ENCODE measurements around the gene MBOAT7. TPM values are rescaled to one million over a fixed set of nuclear protein-coding genes. Genes with fewer than 3 reads are reported as not detected.

The MBOAT7 gene
- total and polyA plus RNA-seq, 2 of the 8 experiments (the other 6 are each of a cell fraction or from before 2014, with no cell fraction given), result 85.5 to 90.9 TPM

DNA sequence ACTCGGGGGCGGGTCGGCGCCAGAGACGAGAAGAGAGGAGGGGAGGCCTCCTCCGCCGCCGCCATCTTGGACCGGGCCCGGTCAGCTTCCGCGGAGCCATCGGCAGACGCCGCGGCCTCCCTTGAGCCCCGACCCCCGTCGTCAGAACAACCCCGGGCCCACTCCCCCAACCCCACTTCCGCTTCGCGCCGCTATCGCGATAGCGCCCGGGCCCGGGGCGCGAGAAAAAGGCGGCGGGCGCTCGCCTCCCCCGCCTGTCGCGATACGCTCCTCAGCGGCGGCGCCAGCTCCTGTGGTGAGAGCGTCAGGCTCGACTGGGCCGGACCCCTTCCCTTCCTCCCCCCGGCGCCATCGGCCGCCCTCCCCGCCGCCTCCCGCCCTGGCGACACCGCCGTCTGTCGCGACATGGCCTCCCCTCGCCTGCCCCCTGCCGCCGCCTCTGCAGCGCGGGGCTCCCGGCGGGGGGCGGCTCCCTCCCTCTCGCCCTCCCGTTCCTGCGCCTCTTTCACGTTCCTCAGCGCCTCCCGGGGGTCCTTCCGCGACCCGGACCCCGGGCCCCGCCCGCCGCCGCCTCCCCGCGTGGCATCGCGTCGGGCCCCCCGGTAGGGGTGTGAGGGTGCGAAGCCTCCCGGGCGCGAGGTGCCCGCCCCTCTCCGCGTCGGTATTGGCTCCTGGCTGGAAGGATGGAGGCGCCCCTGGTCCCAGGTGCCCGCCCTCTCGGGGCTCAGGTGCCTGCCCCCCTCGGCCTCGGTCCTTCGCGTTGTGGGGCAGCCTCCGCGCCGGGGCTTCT is 51.5 kb downstream of the MBOAT7 start, which contains the start of gene CNOT3:
Gene CNOT3 (plus strand): TSS at position 64 of the 790 bp plus-strand sequence. CDS start 5,217 bp downstream, outside the sequence.
- Histone ChIP-seq H3K9me3 (ENCODE audit: insufficient read depth in 2 of 2, low read depth in 1 of 2, low read length in 1 of 2) (peaks cover 3 to 9% of the 10 kb centered on the region in 2 experiments; a peak in 3 of 4 replicates), H3K4me3 (ENCODE audit: extremely low read depth in 1 of 4, insufficient read depth in 2 of 4, low read depth in 3 of 4, low read length in 4 of 4) (peak within 1 kb of the TSS; percentile 68 to 84 (median 84)), H3K14ac (ENCODE audit: insufficient read length) (no peak within 1 kb of the TSS), H3K27me3 (replicated peaks in 1 of 4; ENCODE audit: control insufficient read depth in 3 of 4, extremely low read depth in 1 of 4, insufficient read depth in 3 of 4, low read length in 3 of 4) (no peaks in the 10 kb centered on the region), H3K23ac (ENCODE audit: insufficient read length) (no peak within 1 kb of the TSS), H3K79me1 (ENCODE audit: low read depth, low read length) (peaks cover 23% of the 10 kb centered on the region), H3K9ac (replicated peaks in 1 of 4; ENCODE audit: extremely low read depth in 1 of 4, low read depth in 3 of 4, low read length in 3 of 4) (peak within 1 kb of the TSS; percentile 63 to 93 (median 86)), H4K5ac (ENCODE audit: insufficient read length, low read depth, low read length) (no peak within 1 kb of the TSS), H2AFZ (ENCODE audit: low read length) (peak within 1 kb of the TSS; percentile 53), H3K27ac (ENCODE audit: low read depth, low read length) (peak within 1 kb of the TSS; percentile 90), H2BK120ac (replicated peaks; ENCODE audit: low read depth, low read length) (no peak within 1 kb of the TSS), H3K79me2 (ENCODE audit: control insufficient read depth in 1 of 2, insufficient read depth in 2 of 2, low read length in 2 of 2) (peaks cover 27 to 50% of the 10 kb centered on the region in 2 experiments), H4K8ac (ENCODE audit: extremely low read depth, insufficient read depth, low read length) (peak within 1 kb of the TSS; percentile 95; the same call in 1 of the 2 replicates), H2BK5ac (ENCODE audit: low read depth, low read length) (peak within 1 kb of the TSS; percentile 89; the same call in 1 of the 2 replicates), H3K18ac (ENCODE audit: extremely low read depth, low read length) (peak within 1 kb of the TSS; percentile 24; the same call in 1 of the 2 replicates), H3K4me1 (replicated peaks in 1 of 4; ENCODE audit: control insufficient read depth in 3 of 4, insufficient read depth in 4 of 4, low read length in 3 of 4) (peaks cover 0 to 26% (median 7%) of the 10 kb centered on the region in 4 experiments; a peak in 5 of 7 replicates), H2AK5ac (ENCODE audit: low read depth, low read length) (no peak within 1 kb of the TSS), H2BK12ac (ENCODE audit: low read depth, low read length) (no peak within 1 kb of the TSS), H3K4me2 (ENCODE audit: insufficient read depth in 1 of 2, low read depth in 2 of 2, low read length in 2 of 2) (peak within 1 kb of the TSS; percentile 85 to 99), H3K56ac (replicated peaks; ENCODE audit: insufficient read length, low read depth, low read length) (peak within 1 kb of the TSS; percentile 66), H4K20me1 (replicated peaks in 1 of 2; ENCODE audit: control insufficient read depth in 1 of 2, insufficient read depth in 2 of 2, low read length in 2 of 2) (peaks cover 21 to 39% of the 10 kb centered on the region in 2 experiments), H3K23me2 (ENCODE audit: low read depth, low read length) (peaks cover 17% of the 10 kb centered on the region), H3K4ac (replicated peaks; ENCODE audit: insufficient read length, low read depth, low read length) (no peak within 1 kb of the TSS), H3K36me3 (ENCODE audit: control insufficient read depth in 2 of 4, insufficient read depth in 4 of 4, low read length in 3 of 4) (peaks cover under 1 to 14% (median 8%) of the 10 kb centered on the region in 4 experiments; a peak in 5 of 8 replicates), H4K91ac (replicated peaks; ENCODE audit: insufficient read length, low read length) (no peak within 1 kb of the TSS), H2BK15ac (ENCODE audit: low read length) (no peak within 1 kb of the TSS), H2BK20ac (ENCODE audit: low read length) (no peak within 1 kb of the TSS)
- DNase-seq (ENCODE audit: low read depth in 1 of 2, low spot score in 2 of 2) (peak in 1 of 2 experiments; percentile 67), FAIRE-seq (no peak)
- ChIA-PET POLR2A (ENCODE audit: partially characterized antibody) (interaction anchor here (0.8 to 15.7 kb wide), 24 partner anchors 9 to 270 kb away, joined by 3 to 348 read pairs (median 5); partner anchors contain the start of genes LENG1, MBOAT7, MYADM and NDUFA3), CTCF (ENCODE audit: partially characterized antibody) (interaction anchor here (0.6 to 2.8 kb wide), 8 partner anchors 10 to 317 kb away, joined by 3 to 10 read pairs (median 3); no protein-coding TSS in a partner anchor)
- WGBS, 2 experiments (ENCODE audit: extremely low coverage in 1 of 2, insufficient coverage in 1 of 2, insufficient read length in 1 of 2, insufficient replicate concordance in 2 of 2, low coverage in 1 of 2, low lambda C conversion rate in 2 of 2, missing lambda C conversion rate in 1 of 2), result 3% methylated on average over 18 of the region's 103 CpGs; no CpG with 5 or more reads in 1 of the 2 experiments
- no peak for TF ChIP-seq SP1 (IDR thresholded peaks at IDR 0.05; ENCODE audit: low read depth, low read length)
- TF ChIP-seq TAF7 (optimal IDR thresholded peaks at IDR 0.05; ENCODE audit: borderline replicate concordance, low read depth, low read length), result peak; percentile 65
- peak; percentile 98 for TF ChIP-seq BACH1 (IDR thresholded peaks at IDR 0.05; ENCODE audit: low read length)
- TF ChIP-seq SP2 (IDR thresholded peaks at IDR 0.05; ENCODE audit: low read length), result no peak
- TF ChIP-seq CBX8 (IDR thresholded peaks at IDR 0.05; ENCODE audit: borderline replicate concordance, low read depth, low read length), result no peak
- TF ChIP-seq, protein P1, sequence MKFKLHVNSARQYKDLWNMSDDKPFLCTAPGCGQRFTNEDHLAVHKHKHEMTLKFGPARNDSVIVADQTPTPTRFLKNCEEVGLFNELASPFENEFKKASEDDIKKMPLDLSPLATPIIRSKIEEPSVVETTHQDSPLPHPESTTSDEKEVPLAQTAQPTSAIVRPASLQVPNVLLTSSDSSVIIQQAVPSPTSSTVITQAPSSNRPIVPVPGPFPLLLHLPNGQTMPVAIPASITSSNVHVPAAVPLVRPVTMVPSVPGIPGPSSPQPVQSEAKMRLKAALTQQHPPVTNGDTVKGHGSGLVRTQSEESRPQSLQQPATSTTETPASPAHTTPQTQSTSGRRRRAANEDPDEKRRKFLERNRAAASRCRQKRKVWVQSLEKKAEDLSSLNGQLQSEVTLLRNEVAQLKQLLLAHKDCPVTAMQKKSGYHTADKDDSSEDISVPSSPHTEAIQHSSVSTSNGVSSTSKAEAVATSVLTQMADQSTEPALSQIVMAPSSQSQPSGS (IDR thresholded peaks at IDR 0.05; ENCODE audit: low read length), result no peak
- TF ChIP-seq, protein P2, sequence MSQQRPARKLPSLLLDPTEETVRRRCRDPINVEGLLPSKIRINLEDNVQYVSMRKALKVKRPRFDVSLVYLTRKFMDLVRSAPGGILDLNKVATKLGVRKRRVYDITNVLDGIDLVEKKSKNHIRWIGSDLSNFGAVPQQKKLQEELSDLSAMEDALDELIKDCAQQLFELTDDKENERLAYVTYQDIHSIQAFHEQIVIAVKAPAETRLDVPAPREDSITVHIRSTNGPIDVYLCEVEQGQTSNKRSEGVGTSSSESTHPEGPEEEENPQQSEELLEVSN (IDR thresholded peaks at IDR 0.05), result no peak
- TF ChIP-seq PHF8 (conservative IDR thresholded peaks at IDR 0.05; ENCODE audit: low read depth, low read length), result peak; percentile 95
- peak; percentile 89 for TF ChIP-seq POLR2A (IDR thresholded peaks at IDR 0.05; ENCODE audit: control extremely low read depth in 1 of 2, low read depth in 2 of 2, low read length in 2 of 2)
